HEK293 (cell line): Measurements from ENCODE around the gene TDRD5.
A peak's percentile ranks its signal among the peaks of the same experiment; 100 is the strongest.

Source experiments
- CTCF ChIA-PET: fragments of 350-600 bp; formaldehyde crosslinking; extraction: SDS; loops from one replicate; lab custom pipeline; 2021; ENCODE audit warnings: antibody characterized with exemption; lab: Yijun Ruan, JAX
- POLR2A ChIA-PET: fragments of 300-600 bp; formaldehyde crosslinking; extraction: SDS; loops from one replicate; lab custom pipeline; 2020; ENCODE audit warnings: antibody characterized with exemption, inconsistent platforms; lab: Yijun Ruan, JAX
- H3K27ac ChIP-seq: fragments of 200-500 bp; sonication (Bioruptor generic); 2 replicates; pipeline ENCODE4 v1.5.1; 2014; ENCODE audit warnings: low read depth, low read length, control low read depth, inconsistent platforms; ENCODE audit errors: extremely low read depth
- H3K36me3 ChIP-seq, 2 experiments: fragments of 200-500 bp in 1 of 2; sonication (Bioruptor generic) in 1 of 2; 1 replicate in 1 of 2; 2 replicates in 1 of 2; pipeline ENCODE4 v1.5.1; 2014 to 2017; ENCODE audit warnings: inconsistent platforms in 2 of 2, low read length in 2 of 2; ENCODE audit not compliant: control insufficient read depth in 2 of 2, insufficient read depth in 1 of 2
- H3K4me1 ChIP-seq: fragments of 200-500 bp; sonication (Bioruptor generic); 2 replicates; pipeline ENCODE4 v1.5.1; 2014; ENCODE audit warnings: mild to moderate bottlenecking, low read length, inconsistent platforms; ENCODE audit not compliant: control insufficient read depth, insufficient read depth
- H3K4me3 ChIP-seq: 2 replicates; pipeline ENCODE4 v1.5.1; 2011; ENCODE audit warnings: low read depth, mild to moderate bottlenecking, control low read depth, low read length, moderate library complexity
- H3K9me3 ChIP-seq: fragments of 200-500 bp; sonication (Bioruptor generic); 2 replicates; pipeline ENCODE4 v1.5.1; 2014; ENCODE audit warnings: low read depth, low read length, inconsistent platforms; ENCODE audit not compliant: control insufficient read depth, insufficient read depth
- MZF1 ChIP-seq: fragments of 450-650 bp; formaldehyde crosslinking; IDR thresholded peaks from 2 replicates; pipeline ENCODE4 v1.5.1; 2017; ENCODE audit warnings: missing biosample characterization, missing genetic modification characterization, borderline replicate concordance
- ZNF26 ChIP-seq: fragments of 450-650 bp; formaldehyde crosslinking; IDR thresholded peaks from 2 replicates; pipeline ENCODE4 v1.5.1; 2016; ENCODE audit warnings: missing biosample characterization, missing genetic modification characterization
- ZNF433 ChIP-seq: fragments of 450-650 bp; formaldehyde crosslinking; IDR thresholded peaks from 2 replicates; pipeline ENCODE4 v1.5.1; 2016; ENCODE audit warnings: missing biosample characterization, missing genetic modification characterization, low read depth
- TF ChIP-seq, protein P1 (sequence below): fragments of 450-650 bp; formaldehyde crosslinking; IDR thresholded peaks from 2 replicates; pipeline ENCODE4 v1.5.1; 2016; ENCODE audit warnings: missing biosample characterization, missing genetic modification characterization, low read depth

TDRD5 gene

DNA sequence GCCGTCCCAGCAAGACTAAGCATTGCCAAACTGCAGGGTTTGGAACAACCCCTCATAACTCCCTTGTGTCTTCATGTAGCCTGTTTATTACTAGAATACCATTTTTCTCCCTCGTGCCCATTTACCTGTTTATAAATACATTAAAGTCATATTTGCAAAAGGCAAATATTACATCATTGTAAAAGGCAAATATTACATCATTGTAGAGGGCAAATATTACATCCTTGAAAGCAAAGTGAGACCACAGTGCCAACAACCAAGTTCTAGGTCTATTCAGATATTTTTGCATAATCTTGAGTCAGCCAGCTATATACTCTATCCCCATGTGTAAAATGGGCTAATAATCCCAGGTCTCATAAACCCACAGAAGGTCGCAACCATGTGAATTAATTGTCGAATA is 140.0 kb downstream of the TDRD5 start:
- no peaks in the 10 kb centered on the region for H3K9me3 ChIP-seq
- ChIA-PET POLR2A (no interaction called here), CTCF (interaction anchor here (0.9 to 2.0 kb wide), 5 partner anchors 22 to 456 kb away, joined by 3 to 6 read pairs (median 6); no protein-coding TSS in a partner anchor)
- H3K27ac ChIP-seq: no peak overlapping the region
- TF ChIP-seq, protein P1, sequence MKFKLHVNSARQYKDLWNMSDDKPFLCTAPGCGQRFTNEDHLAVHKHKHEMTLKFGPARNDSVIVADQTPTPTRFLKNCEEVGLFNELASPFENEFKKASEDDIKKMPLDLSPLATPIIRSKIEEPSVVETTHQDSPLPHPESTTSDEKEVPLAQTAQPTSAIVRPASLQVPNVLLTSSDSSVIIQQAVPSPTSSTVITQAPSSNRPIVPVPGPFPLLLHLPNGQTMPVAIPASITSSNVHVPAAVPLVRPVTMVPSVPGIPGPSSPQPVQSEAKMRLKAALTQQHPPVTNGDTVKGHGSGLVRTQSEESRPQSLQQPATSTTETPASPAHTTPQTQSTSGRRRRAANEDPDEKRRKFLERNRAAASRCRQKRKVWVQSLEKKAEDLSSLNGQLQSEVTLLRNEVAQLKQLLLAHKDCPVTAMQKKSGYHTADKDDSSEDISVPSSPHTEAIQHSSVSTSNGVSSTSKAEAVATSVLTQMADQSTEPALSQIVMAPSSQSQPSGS: peak; percentile 75
- TF ChIP-seq ZNF433 (tag by site-specific recombination): no peak
- no peak for TF ChIP-seq MZF1 (tag by site-specific recombination)
- TF ChIP-seq ZNF26: no peak
- H3K36me3 ChIP-seq: no peaks in the 10 kb centered on the region
- no peaks in the 10 kb centered on the region for H3K4me1 ChIP-seq
- no peak overlapping the region for H3K4me3 ChIP-seq
